CD4-positive, alpha-beta T cell treated with Interleukin-17A for 1 hour (primary cell): ENCODE data around the gene PTPRT.

Experiments
- DNase-seq: peaks from one replicate; pipeline ENCODE4 v3.0.0-alpha.2; 2020

Gene PTPRT

GRCh38 chr20:42432496-42433334 is 757.0 kb downstream of the PTPRT start:
- no peak for DNase-seq

GRCh38 chr20:42430598-42430997 is 759.1 kb downstream of the PTPRT start:
- DNase-seq, result no peak

- DNase-seq, result no peak
Observed at GRCh38 chr20:42429761-42430458, 759.8 kb downstream of the PTPRT start.

GRCh38 chr20:42419814-42420532 is 769.7 kb downstream of the PTPRT start:
- DNase-seq, result no peak

- no peak for DNase-seq
Observed at GRCh38 chr20:42406826-42407225, 782.9 kb downstream of the PTPRT start.

- DNase-seq, result no peak
Observed at GRCh38 chr20:42402455-42402854, 787.3 kb downstream of the PTPRT start.

- no peak for DNase-seq
Observed at GRCh38 chr20:42401613-42402012, 788.1 kb downstream of the PTPRT start.

GRCh38 chr20:42399802-42400201 is 789.9 kb downstream of the PTPRT start:
- DNase-seq, result no peak

- no peak for DNase-seq
Observed at GRCh38 chr20:42392442-42392841, 797.3 kb downstream of the PTPRT start.

- no peak for DNase-seq
Observed at GRCh38 chr20:42391807-42392206, 797.9 kb downstream of the PTPRT start.

GRCh38 chr20:42380287-42380686 is 809.4 kb downstream of the PTPRT start:
- no peak for DNase-seq

GRCh38 chr20:42379385-42379784 is 810.3 kb downstream of the PTPRT start:
- no peak for DNase-seq

GRCh38 chr20:42378826-42379225 is 810.9 kb downstream of the PTPRT start:
- DNase-seq, result no peak

GRCh38 chr20:42376131-42376530 is 813.6 kb downstream of the PTPRT start:
- DNase-seq, result no peak

GRCh38 chr20:42373049-42373448 is 816.7 kb downstream of the PTPRT start:
- no peak for DNase-seq

GRCh38 chr20:42370075-42370474 is 819.6 kb downstream of the PTPRT start:
- DNase-seq, result no peak

GRCh38 chr20:42368910-42369309 is 820.8 kb downstream of the PTPRT start:
- DNase-seq, result no peak

- no peak for DNase-seq
Observed at GRCh38 chr20:42366626-42367025, 823.1 kb downstream of the PTPRT start.

- DNase-seq, result no peak
Observed at GRCh38 chr20:42364446-42364845, 825.3 kb downstream of the PTPRT start.

GRCh38 chr20:42361402-42361970 is 828.2 kb downstream of the PTPRT start:
- no peak for DNase-seq

- no peak for DNase-seq
Observed at GRCh38 chr20:42360621-42361020, 829.1 kb downstream of the PTPRT start.

- no peak for DNase-seq
Observed at GRCh38 chr20:42359617-42360016, 830.1 kb downstream of the PTPRT start.

GRCh38 chr20:42352096-42352495 is 837.6 kb downstream of the PTPRT start:
- no peak for DNase-seq
